NCI-H1092 (cell line): ENCODE data around the gene SERINC5.

Experiments used
- DNase-seq: peaks from one replicate; lab custom pipeline; 2025; lab: John Stamatoyannopoulos, UW

Gene SERINC5

DNA sequence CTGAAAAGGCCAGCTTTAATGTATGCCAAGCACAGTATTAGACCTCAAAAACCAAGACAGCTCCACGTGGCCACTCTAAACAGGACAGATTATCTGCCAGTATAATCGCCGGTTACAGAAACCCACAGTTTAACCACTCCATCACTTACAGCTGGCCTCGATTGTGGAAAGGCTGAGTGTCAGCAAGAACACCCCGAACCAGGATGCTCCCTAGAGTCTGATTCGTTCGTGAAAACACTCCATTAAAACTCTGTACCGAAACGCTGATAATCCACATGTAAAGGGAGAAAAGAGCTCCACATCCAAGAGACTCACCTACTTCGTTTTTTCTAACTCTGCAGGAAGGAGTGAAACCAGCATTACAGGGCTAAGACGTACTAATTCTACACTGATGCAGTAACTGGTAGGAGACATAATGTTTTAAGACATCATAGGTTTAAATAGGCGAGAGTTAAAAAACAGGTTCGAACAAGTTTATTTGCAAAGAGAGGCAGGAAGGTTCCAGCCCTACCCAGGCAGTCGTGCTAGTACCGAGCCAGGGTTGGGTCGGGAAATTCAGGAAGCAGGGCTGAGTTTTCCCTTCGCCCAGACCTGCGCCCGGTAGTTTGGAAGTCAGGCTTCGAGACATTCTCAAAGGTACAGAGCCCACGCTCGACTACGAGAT, 949 bp downstream of the SERINC5 start:
- no peak for DNase-seq

DNA sequence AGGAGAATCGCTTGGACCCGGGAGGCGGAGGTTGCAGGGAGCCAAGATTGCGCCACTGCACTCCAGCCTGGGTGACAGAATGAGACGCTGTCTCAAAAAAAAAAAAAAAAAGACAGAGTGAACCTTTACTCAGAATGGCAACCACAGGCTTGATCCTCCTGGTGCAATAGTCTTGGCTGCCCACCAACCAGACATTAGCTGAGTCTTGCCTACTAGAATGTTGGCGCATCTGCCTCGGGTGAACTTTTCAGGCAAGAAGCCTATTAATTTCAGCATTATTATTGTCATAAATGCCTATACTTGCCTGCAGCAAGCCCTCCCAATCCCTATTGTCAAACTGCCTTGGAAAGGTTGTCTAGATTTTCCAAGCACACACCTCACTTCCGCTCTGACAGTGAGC, 4.2 kb downstream of the SERINC5 start:
- no peak for DNase-seq

DNA sequence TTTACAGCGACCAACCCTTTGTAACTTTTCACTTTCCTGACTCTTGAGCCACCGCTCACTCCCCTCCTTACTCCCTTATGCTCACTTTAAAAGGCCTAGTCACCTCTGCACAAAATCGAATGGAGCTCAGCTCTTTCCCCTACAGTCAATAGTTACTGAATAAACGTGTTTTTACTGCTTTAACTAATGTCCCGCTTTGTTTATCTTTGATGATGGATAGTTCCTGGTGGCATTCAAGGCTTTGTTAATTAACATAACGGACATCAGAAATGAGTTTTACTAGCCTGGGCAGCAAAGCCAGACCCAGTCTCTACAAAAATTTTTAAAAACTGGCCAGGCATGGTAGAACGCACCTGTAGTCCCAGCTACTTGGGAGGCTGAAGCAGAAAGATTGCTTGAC, 5.0 kb downstream of the SERINC5 start:
- DNase-seq = no peak

DNA sequence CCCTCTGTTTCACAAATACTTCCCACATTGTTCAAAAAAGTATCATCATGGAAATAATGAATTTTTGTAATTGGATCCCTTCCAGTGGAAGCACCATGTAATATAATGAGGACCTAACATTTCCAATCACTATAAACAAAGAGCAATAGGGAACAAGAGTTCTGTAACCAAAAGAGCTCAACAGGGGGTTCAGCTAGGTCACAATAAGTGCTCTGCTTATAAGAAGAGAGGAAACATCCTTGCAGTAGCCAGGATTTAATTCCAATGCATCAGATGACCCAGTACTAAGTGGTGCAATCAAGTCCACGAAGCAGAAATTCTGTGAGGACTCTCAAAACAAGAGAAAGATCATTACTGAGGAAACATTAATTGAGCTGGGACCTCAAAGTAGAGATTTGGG, 5.9 kb downstream of the SERINC5 start:
- DNase-seq = no peak

DNA sequence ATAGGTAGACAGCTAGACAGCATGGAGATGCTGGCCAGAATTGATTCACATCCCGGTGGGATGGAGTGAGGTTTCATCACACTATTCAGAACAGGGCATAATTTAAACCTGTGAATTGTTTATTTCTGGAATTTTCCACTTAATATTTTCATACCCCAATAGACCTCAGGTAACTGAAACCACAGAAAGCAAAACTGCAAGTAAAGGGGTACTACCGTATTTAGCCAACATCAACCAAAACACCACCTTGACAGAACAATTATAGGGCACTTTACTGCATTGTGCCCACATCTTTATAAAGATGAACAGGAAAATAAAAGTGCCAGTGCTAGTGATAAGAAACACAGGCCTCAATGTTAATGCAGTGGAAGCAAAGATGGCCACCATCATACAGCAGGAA, 7.5 kb downstream of the SERINC5 start:
- DNase-seq = no peak

DNA sequence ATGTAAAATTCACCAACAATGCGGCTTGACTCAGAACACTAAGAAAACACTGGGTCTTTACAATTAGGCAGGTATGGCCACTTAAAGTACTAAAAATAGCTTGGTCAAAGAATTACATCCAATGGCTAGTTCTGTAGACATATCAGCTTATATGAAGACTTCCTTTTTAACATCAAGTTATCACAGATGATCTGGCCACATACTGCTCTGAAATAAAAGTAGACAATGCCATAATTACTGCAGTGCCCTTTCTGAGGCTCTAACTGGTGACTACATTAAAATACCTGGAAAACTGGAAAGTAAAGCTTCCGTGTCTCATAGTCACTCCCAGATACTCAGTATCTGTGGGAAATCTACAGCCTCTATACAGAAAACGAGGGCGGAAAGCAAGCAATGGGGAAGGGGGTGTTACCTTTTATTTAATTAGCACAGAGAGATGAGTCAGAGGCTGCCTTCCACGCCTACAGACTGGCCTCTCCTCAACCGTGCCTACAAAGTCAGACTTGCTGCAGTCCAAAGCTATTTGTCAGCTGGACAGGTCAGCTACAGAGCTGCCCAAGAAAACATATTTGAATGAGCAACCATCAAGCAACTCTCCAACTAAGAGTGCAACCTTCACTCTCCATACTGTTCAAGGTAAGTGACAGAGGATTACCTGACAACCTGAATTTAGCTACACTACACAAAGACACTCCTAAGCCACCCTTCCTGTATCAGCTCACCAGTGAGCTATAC, 8.7 kb downstream of the SERINC5 start:
- no peak for DNase-seq

DNA sequence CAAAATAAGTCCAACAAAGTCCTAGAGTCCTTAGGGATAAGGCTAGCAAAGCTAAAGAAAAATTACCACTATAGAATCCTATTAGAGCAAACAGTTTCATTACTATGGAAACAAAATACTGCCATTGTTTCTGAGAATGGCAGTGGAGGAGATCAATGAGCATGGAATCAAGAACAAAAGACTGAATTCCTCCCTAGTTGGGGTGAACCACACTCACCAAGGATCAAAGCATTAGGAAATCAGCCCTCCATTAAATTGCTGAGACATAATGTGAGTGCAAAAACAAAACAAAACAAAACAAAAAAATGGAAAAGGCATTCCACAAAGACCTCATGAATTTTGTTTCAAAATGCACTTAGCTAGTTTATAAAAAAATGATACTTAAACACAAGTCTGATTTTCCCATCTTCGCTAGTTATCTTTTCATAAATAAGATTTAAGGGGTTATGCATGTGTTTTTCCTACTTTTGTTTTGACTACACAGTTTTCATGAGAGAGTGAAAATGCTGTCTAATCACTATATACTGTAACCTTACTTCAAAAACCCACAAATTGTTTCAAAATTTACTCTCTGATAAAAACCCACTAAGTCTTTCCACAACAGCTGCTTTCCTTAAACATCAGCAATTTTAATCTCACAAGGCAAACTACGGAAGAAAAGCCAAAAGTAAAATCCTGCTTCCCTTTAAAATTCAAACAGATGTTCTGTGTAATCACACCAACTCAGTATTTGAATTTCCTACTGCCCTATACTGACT, 9.7 kb downstream of the SERINC5 start:
- no peak for DNase-seq

DNA sequence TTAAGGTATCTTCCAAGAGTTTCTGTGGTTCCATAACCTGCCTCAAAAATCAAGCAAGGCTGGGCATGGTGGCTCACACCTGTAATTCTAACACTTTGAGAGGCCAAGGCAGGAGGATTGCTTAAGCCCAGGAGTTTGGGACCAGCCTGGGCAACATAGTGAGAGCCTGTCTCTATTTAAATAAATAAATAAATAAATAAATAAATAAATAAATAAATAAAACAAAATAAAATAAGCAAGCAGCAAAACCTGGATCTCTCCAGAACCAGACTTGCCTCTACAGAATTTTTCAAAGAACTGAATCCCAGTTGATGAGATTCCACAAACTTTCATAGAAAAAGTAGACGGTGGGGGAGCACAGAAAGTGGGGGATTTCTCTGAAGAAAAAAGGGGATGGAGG, 12.3 kb downstream of the SERINC5 start:
- DNase-seq = no peak

DNA sequence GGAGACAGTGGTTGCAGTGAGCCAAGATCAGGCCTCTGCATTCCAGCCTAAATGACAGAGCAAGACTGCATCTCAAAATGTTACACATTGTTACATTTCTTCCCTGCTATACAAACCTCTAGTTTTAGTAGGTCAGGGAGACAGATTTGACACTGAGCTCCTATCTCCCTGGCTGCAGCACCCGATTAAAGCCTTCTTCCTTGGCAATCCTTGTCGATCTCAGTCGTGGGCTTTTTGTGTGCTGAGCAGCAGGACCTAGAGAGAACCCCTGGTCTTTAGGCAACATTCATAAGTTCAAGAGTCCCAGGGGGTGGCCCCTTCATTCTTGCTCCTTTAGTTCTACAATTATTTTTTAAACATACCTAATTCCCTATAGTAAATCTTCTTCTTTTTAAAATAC, 13.0 kb downstream of the SERINC5 start:
- DNase-seq = no peak

DNA sequence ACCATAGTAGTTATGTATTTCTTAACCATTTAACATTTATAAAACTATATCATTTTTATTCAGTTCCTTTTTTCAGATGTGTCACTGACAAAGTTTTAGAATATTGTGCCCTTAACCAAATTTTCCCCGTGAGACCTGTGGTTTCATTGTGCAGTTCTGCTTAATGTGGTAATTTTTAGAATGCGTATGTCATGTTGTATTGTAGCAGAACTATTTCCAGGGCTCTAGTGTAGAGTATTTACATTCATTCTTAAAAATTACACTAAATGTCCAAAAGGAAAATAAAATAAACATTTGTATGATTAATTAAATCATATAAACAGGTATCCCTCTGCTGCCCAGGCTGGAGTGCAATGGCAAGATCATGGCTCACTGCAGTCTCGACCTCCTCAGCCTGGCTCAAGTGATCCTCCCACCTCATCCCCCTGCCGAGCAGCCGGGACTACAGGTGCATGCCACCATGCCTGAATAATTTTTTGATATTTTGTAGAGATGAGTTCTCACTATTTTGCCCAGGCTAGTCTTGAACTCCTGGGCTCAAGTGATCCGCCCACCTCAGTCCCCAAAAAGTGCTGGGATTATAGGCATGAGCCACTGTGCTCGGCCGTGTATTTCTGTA, 15.4 kb downstream of the SERINC5 start:
- no peak for DNase-seq

DNA sequence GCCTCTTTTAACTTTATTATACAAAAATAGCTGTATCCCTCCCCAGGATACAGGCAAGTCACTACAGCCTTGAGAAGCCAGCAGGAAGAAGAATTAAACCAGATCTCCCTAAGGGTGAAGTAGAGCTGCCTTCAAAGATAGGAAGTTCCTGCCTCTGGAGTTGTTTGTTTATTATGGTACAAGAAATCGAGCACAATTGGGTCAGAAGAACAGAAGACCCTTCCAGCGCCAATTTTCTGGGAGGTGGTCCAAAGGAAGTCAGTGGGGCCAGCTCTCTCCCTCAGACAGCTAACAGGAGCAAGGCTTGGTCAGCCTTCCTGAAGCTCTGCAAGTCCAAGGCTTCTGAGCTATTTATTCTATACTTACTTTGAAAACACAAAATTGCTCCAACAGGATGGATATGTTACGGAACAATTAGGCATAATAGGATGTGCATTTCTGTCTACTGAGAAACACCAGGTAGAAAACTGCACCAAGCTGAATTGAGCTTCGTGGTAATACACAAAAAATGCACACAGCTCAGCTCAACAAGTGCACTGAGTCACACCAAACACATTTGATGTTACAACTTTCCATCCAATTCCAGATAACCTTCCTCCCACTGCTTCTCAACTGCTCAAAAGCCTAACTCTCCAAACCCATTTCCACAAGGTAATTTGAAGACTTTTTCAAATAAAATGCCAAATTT, 16.0 kb downstream of the SERINC5 start:
- DNase-seq = no peak

DNA sequence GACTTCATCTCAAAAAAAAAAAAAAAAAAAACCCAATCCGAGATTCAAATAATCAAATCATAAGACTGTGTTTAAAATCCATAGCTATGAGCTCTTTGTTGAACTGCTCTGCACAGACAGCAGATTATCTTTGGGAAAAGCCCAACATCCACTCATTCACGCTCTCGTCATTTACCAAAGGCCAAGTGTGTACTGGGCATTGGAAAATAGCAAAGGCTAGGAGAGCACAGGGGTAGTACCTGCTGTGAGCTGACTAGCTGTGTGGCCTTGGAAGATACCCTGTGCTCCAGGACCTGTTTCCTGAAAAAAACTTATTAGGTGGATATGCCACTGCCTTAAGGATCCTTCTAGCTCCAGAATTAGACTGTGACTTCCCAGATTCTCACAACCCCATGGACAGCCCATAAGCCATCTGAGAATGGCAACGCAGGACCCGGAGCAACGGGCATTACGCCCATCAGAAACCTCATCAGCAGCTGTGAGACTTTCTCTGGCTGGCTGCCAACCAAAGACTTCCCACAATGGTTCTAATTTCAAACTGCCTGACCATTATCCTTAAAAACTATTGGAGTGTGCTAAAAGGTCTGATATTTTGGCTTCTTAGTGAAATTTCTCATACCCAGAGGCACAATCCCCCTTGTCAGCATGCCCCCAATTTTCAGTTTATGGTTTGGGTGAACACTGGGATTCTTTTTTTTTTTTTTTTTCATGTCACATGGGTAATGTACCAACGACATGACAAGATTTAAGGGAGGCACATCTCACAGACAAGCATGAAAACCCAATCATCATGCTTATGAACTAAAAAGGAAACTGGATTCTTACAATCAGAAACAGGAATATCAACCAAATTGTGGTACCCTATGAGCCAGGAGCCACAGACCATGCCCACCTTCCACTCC, 16.8 kb downstream of the SERINC5 start:
- peak; percentile 65 for DNase-seq

DNA sequence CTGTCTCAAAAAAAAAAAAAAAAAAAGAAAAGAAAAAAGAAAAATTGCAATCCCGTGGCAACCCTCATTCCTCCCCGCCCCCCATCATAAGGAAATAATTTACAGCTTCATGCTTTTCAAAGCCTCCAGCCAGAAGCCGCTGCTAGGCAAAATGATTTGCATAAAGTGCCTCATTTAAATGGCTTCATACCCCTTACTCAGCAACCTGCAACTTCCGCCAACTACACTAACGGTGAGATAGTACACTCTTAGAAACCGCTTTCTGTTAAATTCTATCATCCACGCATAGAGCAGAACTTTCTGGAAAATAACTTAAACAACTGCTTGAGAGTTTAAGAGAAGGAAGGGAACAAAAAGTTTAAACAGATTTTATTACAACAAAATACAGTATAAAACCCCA, 17.8 kb downstream of the SERINC5 start:
- no peak for DNase-seq

DNA sequence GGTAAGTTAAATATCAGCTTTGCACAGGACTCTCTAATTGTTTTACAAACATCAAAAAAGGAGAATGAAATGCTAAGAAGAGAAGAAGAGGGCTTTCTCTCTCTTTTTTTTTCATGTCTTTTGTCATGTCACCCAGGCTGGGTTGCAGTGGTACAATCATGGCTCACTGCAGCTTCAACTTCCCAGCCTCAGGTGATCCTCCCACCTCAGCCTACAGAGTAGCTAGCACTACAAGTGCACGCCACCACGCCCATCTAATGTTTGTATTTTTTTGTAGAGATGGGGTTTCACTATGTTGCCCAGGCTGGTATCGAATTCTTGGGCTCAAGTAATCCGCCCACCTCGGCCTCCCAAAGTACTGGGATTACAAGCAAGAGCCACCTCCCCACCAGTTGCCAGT, 18.6 kb downstream of the SERINC5 start:
- no peak for DNase-seq

DNA sequence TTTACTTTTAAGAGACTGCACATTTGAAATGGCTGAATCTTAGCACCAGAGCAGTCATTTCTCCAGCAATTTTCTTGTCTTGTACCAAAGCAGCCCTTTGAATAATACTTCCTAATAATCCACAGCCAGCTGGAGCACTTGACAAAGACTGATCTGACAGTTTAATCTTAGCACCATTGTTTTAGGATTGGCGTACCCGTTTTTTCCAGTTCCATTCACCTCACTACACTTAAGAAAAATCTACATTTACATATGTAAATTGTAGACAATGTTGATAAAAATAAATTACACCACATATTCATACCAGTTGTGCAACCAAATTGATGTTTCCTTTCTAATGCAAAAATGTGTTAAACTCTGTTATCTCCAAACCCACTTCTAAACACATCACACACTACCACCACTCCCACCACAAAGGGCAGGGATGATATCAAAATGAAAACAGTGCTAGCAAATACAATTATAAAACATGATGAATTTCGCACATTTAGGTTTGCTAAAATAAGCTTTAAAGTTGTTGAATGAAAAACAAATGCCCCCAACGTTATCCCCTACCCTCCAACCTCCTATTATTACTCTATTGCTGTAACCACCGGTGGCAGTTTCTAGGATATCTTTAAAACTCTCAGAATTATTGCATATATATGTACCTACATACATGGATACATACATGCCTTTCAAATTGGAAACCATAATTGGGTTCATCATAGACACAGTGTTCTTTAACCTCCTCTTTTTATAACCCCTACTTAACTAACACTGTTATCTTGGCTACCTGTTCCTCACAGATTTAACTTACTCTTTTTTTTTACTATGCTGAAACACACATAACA, 21.5 kb downstream of the SERINC5 start:
- no peak for DNase-seq

DNA sequence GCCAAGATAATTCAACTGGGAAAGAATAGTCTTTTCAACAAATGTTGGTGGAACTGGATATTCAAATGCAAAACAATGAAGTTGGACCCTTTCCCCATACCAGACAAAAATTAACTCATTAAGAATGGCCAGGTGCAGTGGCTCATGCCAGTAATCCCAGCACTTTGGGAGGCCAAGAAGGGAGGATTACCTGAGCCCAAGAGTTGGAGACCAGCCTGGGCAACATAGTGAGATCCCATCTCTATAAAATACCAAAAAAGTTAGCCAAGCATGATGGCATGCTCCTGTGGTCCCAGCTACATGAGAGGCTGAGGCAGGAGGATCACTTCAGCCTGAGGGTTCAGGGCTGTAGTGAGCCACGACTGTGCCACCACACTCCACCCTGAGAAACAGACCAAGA, 24.2 kb downstream of the SERINC5 start:
- DNase-seq = no peak

DNA sequence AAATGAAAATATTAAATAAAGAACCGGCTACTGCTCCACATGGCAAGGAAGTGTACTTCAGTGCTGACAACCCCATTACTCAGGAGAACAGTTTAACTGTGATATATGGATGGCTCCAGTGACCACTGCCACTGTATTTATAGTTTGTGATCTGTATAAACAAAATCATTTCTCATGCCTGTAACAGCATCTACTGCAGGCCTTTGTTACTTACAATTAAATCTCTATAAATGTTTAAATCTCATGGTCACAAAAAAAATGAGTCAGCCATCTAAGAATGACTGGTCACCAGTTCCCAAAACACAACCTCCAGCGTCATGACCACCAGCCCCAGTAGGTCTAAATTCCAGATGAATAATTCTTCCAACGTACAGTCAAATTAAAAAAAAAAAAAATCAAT, 24.6 kb downstream of the SERINC5 start:
- no peak for DNase-seq

DNA sequence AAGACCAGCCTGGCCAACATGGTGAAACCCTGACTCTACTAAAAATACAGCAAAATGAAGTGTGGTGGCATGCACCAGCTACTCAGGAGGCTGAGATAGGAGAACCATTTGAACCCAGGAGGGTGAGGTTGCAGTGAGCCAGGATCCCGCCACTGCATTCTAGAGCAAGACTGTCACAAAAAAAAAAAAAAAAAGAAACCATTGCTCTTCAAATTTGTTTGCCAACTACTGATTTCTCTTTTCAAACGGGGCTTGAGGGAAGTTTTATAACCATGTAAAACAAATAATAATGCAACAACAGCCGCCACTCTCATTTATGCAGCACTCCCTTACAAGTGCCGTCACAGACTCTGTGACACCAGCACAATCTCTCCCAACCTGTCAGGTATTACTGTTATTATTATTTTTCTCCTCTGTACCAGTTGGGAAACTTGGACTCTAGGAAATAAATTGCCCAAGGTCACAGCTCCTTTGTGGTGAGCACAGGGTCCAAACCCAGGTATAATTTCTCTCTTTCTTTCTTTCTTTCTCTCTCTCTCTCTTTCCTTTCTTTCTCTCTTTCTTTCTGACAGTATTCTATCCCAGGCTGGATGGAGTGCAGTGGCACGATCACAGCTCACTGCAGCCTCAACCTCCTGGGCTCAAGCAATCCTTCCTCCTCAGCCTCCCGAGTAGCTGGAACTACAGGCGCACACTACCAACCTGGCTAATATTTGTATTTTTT, 25.4 kb downstream of the SERINC5 start:
- no peak for DNase-seq

DNA sequence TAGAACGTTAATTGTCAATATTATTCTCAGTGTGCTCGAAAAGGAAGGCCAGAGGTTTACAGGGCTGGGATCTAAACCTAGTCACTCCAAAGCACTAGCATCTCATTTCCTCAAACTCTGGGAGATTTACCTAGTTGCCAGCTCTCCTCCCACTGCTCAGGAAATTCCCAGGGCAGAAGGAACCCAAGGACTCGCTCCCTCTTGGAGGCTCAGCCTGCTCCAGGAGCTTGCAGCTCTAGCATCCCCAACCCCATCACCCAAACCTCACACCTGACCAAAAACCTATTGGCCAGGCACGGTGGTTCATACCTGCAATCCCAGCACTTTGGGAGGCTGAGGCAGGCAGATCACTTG, 26.0 kb downstream of the SERINC5 start:
- no peak for DNase-seq
